Keratinocyte (primary cell): ENCODE data around the gene PRRT3.
A peak's percentile ranks its signal among the peaks of the same experiment; 100 is the strongest.

Experiments
- CTCF ChIP-seq, 3 experiments: IDR thresholded peaks in 1 of 3; conservative IDR thresholded peaks in 1 of 3; optimal IDR thresholded peaks in 1 of 3; 2 replicates in 2 of 3; 3 replicates in 1 of 3; pipeline versions ENCODE3 to v1.5.1; 2011; ENCODE audit warnings: low read length in 3 of 3, mild to moderate bottlenecking in 3 of 3, moderate library complexity in 2 of 3, control low read depth in 1 of 3, inconsistent platforms in 1 of 3; ENCODE audit not compliant: insufficient read depth in 2 of 3; ENCODE audit errors: extremely low read depth in 1 of 3
- EZH2 ChIP-seq: IDR thresholded peaks from one replicate; pipeline ENCODE4 v1.6.1; 2012; ENCODE audit warnings: inconsistent platforms, mild to moderate bottlenecking, low read length, moderate library complexity

GRCh38 chr3:9915254-9916141 lies 36.7 kb downstream of the PRRT3 start:
- peak in 1 of 3 experiments; percentile 13 for TF ChIP-seq CTCF (optimal IDR thresholded peaks at IDR 0.05 in 1 of 3, IDR thresholded peaks at IDR 0.05 in 1 of 3, conservative IDR thresholded peaks at IDR 0.05 in 1 of 3; ENCODE audit: extremely low read depth in 1 of 3, insufficient read depth in 2 of 3, low read length in 3 of 3)
- TF ChIP-seq EZH2: no peak
